Heart left ventricle (tissue), 16 donors: Measurements from ENCODE around the gene GIMAP6. TPM values are rescaled to one million over a fixed set of nuclear protein-coding genes. Genes with fewer than 3 reads are reported as not detected.

Source experiments
- ATAC-seq, 4 donors: fragments of 200-7000 bp; cut with Tn5 transposase; one replicate each; pipeline ENCODE4 v1.9.1; 2020 to 2022; ENCODE audit warnings: moderate library complexity in 4 of 4, mild to moderate bottlenecking in 3 of 4, moderate number of reproducible peaks in 1 of 4
- DNase-seq, 5 donors: peaks; one replicate each; pipeline ENCODE4 v3.0.0-alpha.2; 2020
- H3K27ac ChIP-seq, 12 donors: fragments of 200-600 bp; sonication (generic) in 4 of 12; one replicate each; pipeline versions ENCODE4 v1.5.0 to v1.8.0; 2016 to 2022; ENCODE audit warnings: mild to moderate bottlenecking in 2 of 12
- H3K27me3 ChIP-seq, 9 donors: fragments of 200-600 bp; sonication (generic) in 2 of 9; one replicate each; pipeline versions ENCODE4 v1.5.1 to v1.8.0; 2016 to 2022; ENCODE audit warnings: mild to moderate bottlenecking in 3 of 9
- H3K36me3 ChIP-seq, 9 donors: fragments of 200-600 bp; sonication (generic) in 2 of 9; one replicate each; pipeline versions ENCODE4 v1.5.0 to v1.8.0; 2018 to 2022; ENCODE audit warnings: mild to moderate bottlenecking in 2 of 9
- H3K4me1 ChIP-seq, 12 donors: fragments of 200-600 bp; sonication (generic) in 4 of 12; one replicate each; pipeline versions ENCODE4 v1.5.0 to v1.8.0; 2016 to 2022; ENCODE audit warnings: mild to moderate bottlenecking in 3 of 12
- H3K4me3 ChIP-seq, 12 donors: fragments of 200-600 bp; sonication (generic) in 4 of 12; one replicate each; pipeline versions ENCODE4 v1.5.0 to v1.8.0; 2017 to 2022; ENCODE audit warnings: mild to moderate bottlenecking in 9 of 12, moderate library complexity in 4 of 12
- H3K9me3 ChIP-seq, 12 donors: fragments of 200-600 bp; sonication (generic) in 4 of 12; one replicate each; pipeline versions ENCODE4 v1.5.0 to v1.8.0; 2016 to 2022; ENCODE audit warnings: mild to moderate bottlenecking in 1 of 12
- CTCF ChIP-seq, 12 donors: fragments of 200-600 bp; sonication (generic) in 4 of 12; IDR thresholded peaks; one replicate each; pipeline versions ENCODE4 v1.5.0 to v1.8.0; 2018 to 2022; ENCODE audit warnings: antibody characterized with exemption in 12 of 12, mild to moderate bottlenecking in 5 of 12
- POLR2A ChIP-seq, 2 donors: fragments of 450-650 bp; IDR thresholded peaks; one replicate each; pipeline ENCODE4 v1.6.1; 2017; ENCODE audit warnings: antibody characterized with exemption in 2 of 2, mild to moderate bottlenecking in 2 of 2, moderate library complexity in 2 of 2
- WGBS, 4 donors: extraction: QIAGEN DNeasy Blood & Tissue Kit in 2 of 4; methylation state at CpG; one replicate each; pipeline versions ENCODE4 v1.1.5 to v1.1.7; 2013 to 2018; 5-methylcytosine and 5-hydroxymethylcytosine counted together
- intact Hi-C, 10 donors: fragments of 100-400 bp; cut with DNase I; formaldehyde crosslinking; loops; one replicate each; pipeline versions ENCODE4 v1.11.1 to v1.14.2; 2022
- polyA plus RNA-seq, 2 donors: library from polyadenylated mRNA; stranded (reverse); fragments of 200-250 nt; gene quantifications; one replicate each; pipeline ENCODE4 v1.2.3, GENCODE V29; 2013
- total RNA-seq, 9 donors: library from RNA; depleted of rRNA in 2 of 9; stranded (reverse); fragments of >200 nt in 2 of 9; fragmentation: NEBNext Ultra II Directional in 3 of 9; extraction: Animal tissue kit (Norgen Biotek cat#: 25700) in 3 of 9; gene quantifications; one replicate each; pipeline versions ENCODE4 v1.1.0 to v1.2.4, GENCODE V29; 2016 to 2023
- donor health status: ischemic (EF 13 %, LVEDD 7.1; RV severe dilation, severe dysfunction).
- donor health status: healthy with polysubstance abuse.
- donor health status: DM: no; HTN: yes; CAD: no.
- donor health status: DM: no; HTN: no; CAD: no.
- donor health status: ischemic (EF 25% LVEDD 6.9; RV normal size, moderate dysfunction).
- donor health status: ischemic (EF 25% LVEDD 5.7; RV mildly dilated, moderate dysfunction).
- donor health status: healthy.
- donor health status: DM: yes; HTN: yes; CAD: no.
- donor health status: ischemic (EF 35%, LVEDD 5.7; RV mildly dilated, moderate dysfunction).
- donor health status: nonischemic (EF 11% LVEDD 7.7; RV severe dilation, severe dysfunction).
- donor health status: DM: yes; HTN: yes; CAD: no.
- donor health status: PGD.
- donor health status: ischemic (EF 29% LVEDD 5.4; RV normal size, mild dysfunction).
- donor health status: nonischemic (EF 23%, LVEDD 6.1; RV moderate dilation, normal function).

The GIMAP6 gene
- total and polyA plus RNA-seq, 11 donors, result 13.8 to 52.7 (median 24.4) TPM

DNA sequence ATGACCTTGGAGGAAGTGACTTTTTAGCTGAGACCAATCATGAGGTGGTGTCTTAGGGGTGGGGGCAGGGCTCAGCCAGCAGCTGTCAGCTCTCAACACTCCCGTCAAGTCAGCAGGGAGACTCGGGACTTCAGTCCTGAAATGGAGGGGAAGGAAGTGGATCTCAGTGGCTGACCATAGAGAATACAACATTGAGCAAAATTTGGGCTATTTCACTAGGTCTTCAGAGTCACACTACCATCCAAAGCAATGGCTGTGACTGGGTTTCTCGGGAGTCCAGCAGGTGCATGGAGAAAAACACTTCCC is 16.8 kb upstream of the GIMAP6 start:
- no peaks in the 10 kb centered on the region for H3K9me3 ChIP-seq
- intact Hi-C loops, result no loop called here
- no peaks in the 10 kb centered on the region for H3K36me3 ChIP-seq
- H3K27ac ChIP-seq, result peak overlapping the region in 7 of 12 donors; percentile 12 to 57 (median 37)
- peaks cover 0 to 14% (median 7%) of the 10 kb centered on the region in 12 donors for H3K4me1 ChIP-seq
- TF ChIP-seq POLR2A (IDR thresholded peaks at IDR 0.05) (no peak), CTCF (IDR thresholded peaks at IDR 0.05) (no peak)
- 36 to 55% (median 43%) methylated on average over 3 of the region's 3 CpGs for WGBS, 4 donors
- H3K4me3 ChIP-seq, result no peak overlapping the region
- no peak for DNase-seq
- no peaks in the 10 kb centered on the region for H3K27me3 ChIP-seq
- ATAC-seq, result peak in 2 of 4 donors; percentile 32 to 45

- Histone ChIP-seq H3K9me3 (no peaks in the 10 kb centered on the region), H3K4me1 (peaks cover 0 to 14% (median 7%) of the 10 kb centered on the region in 12 donors), H3K27ac (peak overlapping the region in 7 of 12 donors; percentile 12 to 57 (median 37)), H3K36me3 (no peaks in the 10 kb centered on the region), H3K4me3 (no peak overlapping the region), H3K27me3 (no peaks in the 10 kb centered on the region)
- intact Hi-C loops, result no loop called here
- ATAC-seq, result peak in 3 of 4 donors; percentile 16 to 52 (median 41)
- 54 to 63% (median 55%) methylated on average over 3 of the region's 3 CpGs for WGBS, 4 donors
- no peak for TF ChIP-seq CTCF (IDR thresholded peaks at IDR 0.05)
- TF ChIP-seq POLR2A (IDR thresholded peaks at IDR 0.05), result no peak
- DNase-seq, result no peak
Measured at GRCh38 chr7:150648353-150649079, 16.3 kb upstream of the GIMAP6 start.

DNA sequence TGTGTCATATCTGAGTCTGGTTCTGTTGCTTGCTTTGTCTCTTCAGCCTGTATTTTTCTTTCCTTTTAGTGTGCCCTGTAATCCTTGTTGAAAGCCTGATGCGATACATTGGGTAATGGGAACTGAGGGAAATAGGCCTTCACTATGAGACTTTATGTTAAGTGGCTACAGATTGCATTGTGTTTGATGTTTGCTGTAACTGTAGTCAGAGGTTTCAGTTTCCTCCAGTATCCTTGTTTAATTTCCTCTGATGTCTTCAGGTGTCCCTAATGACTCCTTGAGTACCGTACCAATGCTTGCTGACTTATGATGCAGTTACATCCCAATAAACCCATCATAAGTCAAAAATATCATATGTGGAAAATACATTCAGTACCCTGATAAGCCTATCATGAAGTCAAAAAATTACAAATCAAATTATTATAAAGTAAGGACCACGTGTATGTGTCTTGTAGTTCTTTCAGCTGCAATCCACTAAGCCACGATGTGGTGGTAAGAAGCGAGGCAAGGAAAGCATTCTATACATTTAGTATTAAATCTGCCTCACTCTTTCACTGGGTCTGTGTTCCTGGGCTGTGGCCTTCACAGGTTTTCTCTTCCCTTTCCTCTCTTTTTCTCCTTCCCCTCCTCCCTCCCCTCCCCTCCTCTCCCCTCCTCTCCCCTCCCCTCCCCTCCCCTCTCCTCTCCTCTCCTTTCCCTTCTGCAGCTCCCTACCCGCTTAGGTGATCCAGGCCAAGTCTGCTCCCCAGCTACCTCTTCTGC is 13.3 kb upstream of the GIMAP6 start:
- Histone ChIP-seq H3K27me3 (no peaks in the 10 kb centered on the region), H3K27ac (no peak overlapping the region), H3K36me3 (no peaks in the 10 kb centered on the region), H3K4me3 (no peak overlapping the region), H3K4me1 (peaks cover 0 to 14% (median 7%) of the 10 kb centered on the region in 12 donors), H3K9me3 (no peaks in the 10 kb centered on the region)
- TF ChIP-seq CTCF (IDR thresholded peaks at IDR 0.05), result no peak
- no peak for TF ChIP-seq POLR2A (IDR thresholded peaks at IDR 0.05)
- intact Hi-C loops, result no loop called here
- DNase-seq, result no peak
- WGBS, 4 donors, result 76 to 94% (median 85%) methylated on average over 5 to 6 of the region's 6 CpGs
- no peak for ATAC-seq

GRCh38 chr7:150642926-150643325 is 10.7 kb upstream of the GIMAP6 start:
- Histone ChIP-seq H3K4me3 (no peak overlapping the region), H3K36me3 (no peaks in the 10 kb centered on the region)
- WGBS, 4 donors, result 86 to 95% (median 91%) methylated on average over 5 of the region's 5 CpGs

More at GRCh38 chr7:150642926-150643325, 10.7 kb upstream of the GIMAP6 start:
- intact Hi-C loops, result no loop called here
- ATAC-seq, result no peak
- Histone ChIP-seq H3K27ac (no peak overlapping the region), H3K27me3 (no peaks in the 10 kb centered on the region), H3K9me3 (peaks cover 0 to 17% (median 3%) of the 10 kb centered on the region in 12 donors), H3K4me1 (peaks cover 0 to 5% (median 0%) of the 10 kb centered on the region in 12 donors)
- DNase-seq, result no peak
- TF ChIP-seq CTCF (IDR thresholded peaks at IDR 0.05), result no peak
- TF ChIP-seq POLR2A (IDR thresholded peaks at IDR 0.05), result no peak
